Colonic mucosa (tissue), 4 donors: ENCODE measurements around the gene SNAI1. TPM values are rescaled to one million over a fixed set of nuclear protein-coding genes. Genes with fewer than 3 reads are reported as not detected.
"Not testable (repeated sequence)": the region's sequence is repeated elsewhere in the genome, so short reads cannot be mapped to it uniquely, and the experiment has no call there.

Experiments used
- DNase-seq: peaks from one replicate; pipeline ENCODE4 v3.0.0-alpha.2; 2020
- H3K27ac ChIP-seq: fragments of 200-600 bp; one replicate; pipeline ENCODE4 v1.8.0; 2021
- H3K27me3 ChIP-seq: fragments of 200-600 bp; one replicate; pipeline ENCODE4 v1.8.0; 2021
- H3K36me3 ChIP-seq: fragments of 200-600 bp; one replicate; pipeline ENCODE4 v1.8.0; 2021
- H3K4me1 ChIP-seq: fragments of 200-600 bp; one replicate; pipeline ENCODE4 v1.8.0; 2021; ENCODE audit warnings: mild to moderate bottlenecking
- H3K4me3 ChIP-seq: fragments of 200-600 bp; one replicate; pipeline ENCODE4 v1.8.0; 2021
- H3K9ac ChIP-seq, 2 donors: one replicate each; pipeline ENCODE4 v1.7.0; 2013; ENCODE audit warnings: control low read depth in 2 of 2, low read depth in 2 of 2, low read length in 2 of 2
- H3K9me3 ChIP-seq: fragments of 200-600 bp; one replicate; pipeline ENCODE4 v1.8.0; 2021
- CTCF ChIP-seq: fragments of 200-600 bp; IDR thresholded peaks from one replicate; pipeline ENCODE4 v1.8.0; 2022; ENCODE audit warnings: antibody characterized with exemption, mild to moderate bottlenecking
- intact Hi-C: fragments of 100-400 bp; cut with DNase I; formaldehyde crosslinking; loops from one replicate; pipeline ENCODE4 v1.14.1; 2022
- total RNA-seq, 2 donors: library from RNA; stranded (reverse); fragmentation: NEBNext Ultra II Directional in 1 of 2; extraction: Animal tissue kit (Norgen Biotek cat#: 25700) in 1 of 2; gene quantifications; one replicate each; pipeline ENCODE4 v1.2.1, GENCODE V29; 2021
- donor health status: healthy.
- donor health status: DM: no; HTN: no; CAD: no.
- donor health status: DM: no; HTN: no; CAD: no.

SNAI1 gene
- total RNA-seq, 2 donors from 2014 or later = 0.59 to 4.5 TPM

DNA sequence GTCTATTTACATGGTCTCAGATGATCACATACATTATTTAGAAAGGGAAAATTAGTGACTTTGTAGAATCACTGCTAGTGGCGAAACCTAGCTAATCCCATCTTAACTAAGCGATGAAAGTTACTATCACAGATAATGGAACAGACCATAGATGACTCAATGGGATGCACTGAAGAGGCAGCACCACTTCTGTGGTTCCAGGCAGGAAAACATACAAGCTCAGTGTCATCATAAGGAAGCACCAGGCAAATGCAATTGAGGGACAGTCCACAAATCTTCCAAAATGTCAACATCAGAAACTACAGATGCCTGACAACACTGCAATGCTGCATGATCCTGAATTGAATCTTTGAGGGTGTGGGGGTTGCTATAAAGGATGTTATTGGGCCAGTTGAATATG lies 15.9 kb upstream of the SNAI1 start:
- Histone ChIP-seq H3K27me3 (no peaks in the 10 kb centered on the region), H3K4me3 (no peak overlapping the region), H3K9ac (no peak overlapping the region), H3K36me3 (no peaks in the 10 kb centered on the region), H3K4me1 (no peaks in the 10 kb centered on the region), H3K27ac (no peak overlapping the region), H3K9me3 (no peaks in the 10 kb centered on the region)
- DNase-seq = no peak
- TF ChIP-seq CTCF = no peak
- intact Hi-C loops = no loop called here

DNA sequence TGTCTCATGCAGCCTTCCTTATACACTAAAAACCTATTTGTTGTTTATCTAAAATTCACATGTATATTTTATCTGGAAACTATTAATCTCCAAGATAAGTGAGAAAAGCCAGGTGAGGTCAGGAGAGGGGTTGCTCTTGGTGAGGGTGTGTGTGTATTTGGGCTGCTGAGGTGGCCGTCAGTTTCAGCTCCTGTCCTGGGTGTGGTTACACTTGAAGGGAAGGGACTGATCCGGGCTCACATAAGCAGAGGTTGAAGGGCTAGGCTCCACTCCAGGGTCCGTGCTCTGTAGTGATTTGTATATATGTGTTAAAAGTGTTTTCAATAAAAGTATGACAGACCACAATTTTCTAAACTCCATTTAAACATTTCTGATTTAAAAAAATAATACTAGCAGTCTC lies 13.5 kb upstream of the SNAI1 start:
- Histone ChIP-seq H3K9ac (no peak overlapping the region), H3K9me3 (no peaks in the 10 kb centered on the region), H3K27me3 (no peaks in the 10 kb centered on the region), H3K27ac (peak overlapping the region; percentile 3), H3K4me3 (no peak overlapping the region), H3K36me3 (no peaks in the 10 kb centered on the region), H3K4me1 (no peaks in the 10 kb centered on the region)
- intact Hi-C loops = no loop called here
- no peak for DNase-seq
- no peak for TF ChIP-seq CTCF

- intact Hi-C loops = no loop called here
- H3K27me3 ChIP-seq = no peaks in the 10 kb centered on the region
- no peaks in the 10 kb centered on the region for H3K4me1 ChIP-seq
- no peaks in the 10 kb centered on the region for H3K36me3 ChIP-seq
- H3K27ac ChIP-seq = no peak overlapping the region
- no peak overlapping the region for H3K9ac ChIP-seq
- H3K4me3 ChIP-seq = no peak overlapping the region
- no peak for TF ChIP-seq CTCF
- H3K9me3 ChIP-seq = no peaks in the 10 kb centered on the region
- no peak for DNase-seq
Observed at GRCh38 chr20:49969946-49970345, 12.8 kb upstream of the SNAI1 start.

- Histone ChIP-seq H3K36me3 (no peaks in the 10 kb centered on the region), H3K27ac (no peak overlapping the region), H3K4me1 (no peaks in the 10 kb centered on the region), H3K4me3 (no peak overlapping the region), H3K9ac (no peak overlapping the region), H3K9me3 (no peaks in the 10 kb centered on the region), H3K27me3 (no peaks in the 10 kb centered on the region)
- no peak for TF ChIP-seq CTCF
- intact Hi-C loops = no loop called here
- DNase-seq = no peak
Observed at GRCh38 chr20:49970498-49970897, 12.3 kb upstream of the SNAI1 start.

GRCh38 chr20:49973981-49974380 lies 8.8 kb upstream of the SNAI1 start:
- no peaks in the 10 kb centered on the region for H3K36me3 ChIP-seq
- no peak overlapping the region for H3K4me3 ChIP-seq
- peaks cover 3% of the 10 kb centered on the region for H3K4me1 ChIP-seq
- H3K27me3 ChIP-seq = no peaks in the 10 kb centered on the region
- DNase-seq = no peak
- no peaks in the 10 kb centered on the region for H3K9me3 ChIP-seq
- H3K9ac ChIP-seq = no peak overlapping the region
- no peak overlapping the region for H3K27ac ChIP-seq
- intact Hi-C loops = no loop called here
- no peak for TF ChIP-seq CTCF

DNA sequence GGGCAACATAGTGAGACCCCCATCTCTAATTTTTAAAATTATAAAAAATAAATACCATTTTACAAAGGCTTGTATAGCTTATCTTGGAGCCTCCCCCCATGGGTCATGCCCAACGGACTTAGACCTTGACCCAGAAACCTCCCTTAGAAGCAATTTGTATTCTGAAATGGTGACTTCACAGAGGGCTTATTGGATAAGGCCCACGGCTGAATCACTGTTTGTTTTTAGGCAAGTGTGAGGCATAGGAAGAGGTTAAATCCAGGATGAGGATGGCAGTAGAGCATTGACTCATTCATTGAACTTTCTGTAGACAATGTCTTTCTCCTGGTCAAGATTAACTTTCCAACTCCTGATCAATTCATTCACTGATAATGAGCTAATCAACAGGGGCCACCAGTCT lies 6.2 kb upstream of the SNAI1 start:
- no peak for TF ChIP-seq CTCF
- H3K27me3 ChIP-seq = no peaks in the 10 kb centered on the region
- no peaks in the 10 kb centered on the region for H3K9me3 ChIP-seq
- peaks cover 6% of the 10 kb centered on the region for H3K4me1 ChIP-seq
- intact Hi-C loops = no loop called here
- no peaks in the 10 kb centered on the region for H3K36me3 ChIP-seq
- H3K9ac ChIP-seq = no peak overlapping the region
- DNase-seq = no peak
- H3K27ac ChIP-seq = no peak overlapping the region
- no peak overlapping the region for H3K4me3 ChIP-seq

GRCh38 chr20:49977740-49978139 lies 5.0 kb upstream of the SNAI1 start:
- H3K27ac ChIP-seq, H3K9ac ChIP-seq, H3K27me3 ChIP-seq, DNase-seq, H3K9me3 ChIP-seq, H3K4me3 ChIP-seq, H3K36me3 ChIP-seq, intact Hi-C loops: not testable (repeated sequence)
- H3K4me1 ChIP-seq = peaks cover 10% of the 10 kb centered on the region
